ENCODE measurements around the gene MAML3. TPM values are rescaled to one million over a fixed set of nuclear protein-coding genes. Genes with fewer than 3 reads are reported as not detected.
A peak's percentile ranks its signal among the peaks of the same experiment; 100 is the strongest.

Gene MAML3
- total RNA-seq, 2 experiments from 2014 or later = 2.5 to 2.6 TPM

DNA sequence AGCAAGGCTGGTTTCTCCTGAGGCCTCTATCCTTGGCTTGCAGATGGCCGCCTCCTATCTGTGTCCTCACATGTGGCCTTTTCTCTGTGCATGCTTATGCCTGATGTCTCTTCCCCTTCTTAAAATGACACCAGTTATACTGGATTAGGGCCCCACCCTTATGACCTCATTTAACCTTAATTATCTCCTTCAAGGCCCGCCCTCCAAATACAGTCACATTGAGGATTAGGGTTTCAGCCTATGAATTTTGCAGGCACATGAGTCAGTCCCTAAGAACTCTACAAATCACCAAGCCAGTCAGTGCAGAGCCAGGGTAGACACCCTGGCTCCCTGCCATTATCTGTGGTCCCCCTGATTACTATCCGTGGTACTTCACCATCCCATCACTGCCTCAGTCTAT is 51.6 kb downstream of the MAML3 start:
- peaks cover 72% of the 10 kb centered on the region for H3K4me1 Mint-ChIP-seq
- H3K27ac Mint-ChIP-seq = peak overlapping the region; percentile 95
- DNase-seq = no peak
- H3K4me3 Mint-ChIP-seq = no peak overlapping the region
- H3K36me3 Mint-ChIP-seq (ENCODE audit: low read depth) = peaks cover 9% of the 10 kb centered on the region
- H3K27me3 Mint-ChIP-seq = peaks cover 8% of the 10 kb centered on the region
- ChIA-PET POLR2A (interaction anchor here (1.2 to 1.6 kb wide), 2 partner anchors 30 to 48 kb away, joined by 3 to 4 read pairs; no protein-coding TSS in a partner anchor), CTCF (no interaction called here)
- H3K9me3 Mint-ChIP-seq = no peaks in the 10 kb centered on the region

GRCh38 chr4:140100771-140101170 is 53.2 kb downstream of the MAML3 start:
- POLR2A ChIA-PET = interaction anchor here (1.0 kb wide), 1 partner anchor 49 kb away, joined by 3 read pairs; no protein-coding TSS in a partner anchor
- peaks cover 11% of the 10 kb centered on the region for H3K36me3 Mint-ChIP-seq (ENCODE audit: low read depth)
- no peak overlapping the region for H3K4me3 Mint-ChIP-seq
- H3K27ac Mint-ChIP-seq = no peak overlapping the region
- H3K27me3 Mint-ChIP-seq = peaks cover 3% of the 10 kb centered on the region
- peaks cover 84% of the 10 kb centered on the region for H3K4me1 Mint-ChIP-seq
- no peak for DNase-seq
- no peaks in the 10 kb centered on the region for H3K9me3 Mint-ChIP-seq
- CTCF ChIA-PET = no interaction called here

- Mint-ChIP-seq H3K4me1 (peaks cover 90% of the 10 kb centered on the region), H3K4me3 (peak overlapping the region; percentile 14)
These were observed 54.0 kb downstream of the MAML3 start for GRCh38 chr4:140099983-140100382.

GRCh38 chr4:140098455-140099160 is 55.4 kb downstream of the MAML3 start:
- H3K27me3 Mint-ChIP-seq = no peaks in the 10 kb centered on the region
- peaks cover 96% of the 10 kb centered on the region for H3K4me1 Mint-ChIP-seq
- POLR2A ChIA-PET = no interaction called here
- H3K27ac Mint-ChIP-seq = peak overlapping the region; percentile 13
- DNase-seq = no peak
- H3K4me3 Mint-ChIP-seq = no peak overlapping the region
- H3K9me3 Mint-ChIP-seq = no peaks in the 10 kb centered on the region
- CTCF ChIA-PET = interaction anchor here (1.1 kb wide), 1 partner anchor 18 kb away, joined by 4 read pairs; no protein-coding TSS in a partner anchor
- H3K36me3 Mint-ChIP-seq (ENCODE audit: low read depth) = peaks cover 7% of the 10 kb centered on the region

More at GRCh38 chr4:140099983-140100382, 54.0 kb downstream of the MAML3 start:
- H3K36me3 Mint-ChIP-seq (ENCODE audit: low read depth) = peaks cover 8% of the 10 kb centered on the region
- ChIA-PET CTCF (interaction anchor here (1.1 kb wide), 1 partner anchor 17 kb away, joined by 4 read pairs; no protein-coding TSS in a partner anchor), POLR2A (no interaction called here)
- H3K27ac Mint-ChIP-seq = peak overlapping the region; percentile 68
- DNase-seq = peak; percentile 31
- peaks cover 2% of the 10 kb centered on the region for H3K27me3 Mint-ChIP-seq
- H3K9me3 Mint-ChIP-seq = no peaks in the 10 kb centered on the region

DNA sequence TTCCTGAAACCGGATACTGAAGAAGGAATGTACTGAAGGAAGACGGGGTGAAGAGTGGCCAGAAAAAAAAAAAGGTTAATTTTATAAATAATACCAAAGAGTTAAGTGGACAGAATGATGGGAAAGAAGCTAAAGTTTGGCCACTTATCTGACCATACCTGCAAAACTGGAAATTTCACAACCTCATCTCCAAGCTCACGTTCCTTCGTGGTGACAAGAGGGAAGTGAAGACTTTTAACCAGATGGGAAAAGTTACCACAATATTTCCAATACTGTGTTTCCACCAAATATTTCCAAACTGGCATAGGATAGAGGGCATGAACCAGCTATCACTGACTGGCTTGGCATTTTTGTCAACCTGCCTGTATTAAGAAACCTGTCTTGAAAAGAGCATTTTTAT is 56.4 kb downstream of the MAML3 start:
- peaks cover 6% of the 10 kb centered on the region for H3K36me3 Mint-ChIP-seq (ENCODE audit: low read depth)
- CTCF ChIA-PET = interaction anchor here (0.6 kb wide), 1 partner anchor 26 kb away, joined by 3 read pairs; no protein-coding TSS in a partner anchor
- POLR2A ChIA-PET = interaction anchor here (0.8 kb wide), 1 partner anchor 26 kb away, joined by 3 read pairs; no protein-coding TSS in a partner anchor
- no peaks in the 10 kb centered on the region for H3K9me3 Mint-ChIP-seq
- no peak for DNase-seq
- H3K27ac Mint-ChIP-seq = peak overlapping the region; percentile 89
- H3K4me1 Mint-ChIP-seq = peaks cover 94% of the 10 kb centered on the region
- no peak overlapping the region for H3K4me3 Mint-ChIP-seq
- no peaks in the 10 kb centered on the region for H3K27me3 Mint-ChIP-seq

- ChIA-PET POLR2A (interaction anchor here (0.9 kb wide), 1 partner anchor 16 kb away, joined by 3 read pairs; no protein-coding TSS in a partner anchor), CTCF (no interaction called here)
- H3K9me3 Mint-ChIP-seq = no peaks in the 10 kb centered on the region
- no peaks in the 10 kb centered on the region for H3K27me3 Mint-ChIP-seq
- H3K27ac Mint-ChIP-seq = peak overlapping the region; percentile 89
- no peak overlapping the region for H3K4me3 Mint-ChIP-seq
- H3K36me3 Mint-ChIP-seq (ENCODE audit: low read depth) = peaks cover 3% of the 10 kb centered on the region
- H3K4me1 Mint-ChIP-seq = peaks cover 93% of the 10 kb centered on the region
- no peak for DNase-seq
These were observed 57.1 kb downstream of the MAML3 start for GRCh38 chr4:140096921-140097320.

- no peak for DNase-seq
- Mint-ChIP-seq H3K4me1 (peaks cover 92% of the 10 kb centered on the region), H3K36me3 (ENCODE audit: low read depth) (peaks cover 3% of the 10 kb centered on the region), H3K4me3 (peak overlapping the region; percentile 72), H3K9me3 (no peaks in the 10 kb centered on the region), H3K27me3 (no peaks in the 10 kb centered on the region), H3K27ac (peak overlapping the region; percentile 89)
- ChIA-PET CTCF (interaction anchor here (1.0 to 1.7 kb wide), 4 partner anchors 20 to 158 kb away, joined by 3 to 8 read pairs (median 4); no protein-coding TSS in a partner anchor), POLR2A (interaction anchor here (0.7 to 3.3 kb wide), 14 partner anchors 9 to 540 kb away, joined by 3 to 16 read pairs (median 6); partner anchors contain the start of genes MAML3 and SETD7)
These were observed 57.5 kb downstream of the MAML3 start for GRCh38 chr4:140096483-140096861.

- peaks cover 3% of the 10 kb centered on the region for H3K36me3 Mint-ChIP-seq (ENCODE audit: low read depth)
- H3K4me3 Mint-ChIP-seq = peak overlapping the region; percentile 72
- POLR2A ChIA-PET = interaction anchor here (0.6 to 3.3 kb wide), 19 partner anchors 9 to 539 kb away, joined by 3 to 16 read pairs (median 5); partner anchors contain the start of genes MAML3, SCOC and SETD7
- CTCF ChIA-PET = interaction anchor here (0.6 to 1.7 kb wide), 6 partner anchors 9 to 158 kb away, joined by 3 to 8 read pairs (median 3); no protein-coding TSS in a partner anchor
- peak; percentile 72 for DNase-seq
- H3K9me3 Mint-ChIP-seq = no peaks in the 10 kb centered on the region
- H3K27ac Mint-ChIP-seq = peak overlapping the region; percentile 89
- no peaks in the 10 kb centered on the region for H3K27me3 Mint-ChIP-seq
- peaks cover 92% of the 10 kb centered on the region for H3K4me1 Mint-ChIP-seq
These were observed 58.1 kb downstream of the MAML3 start for GRCh38 chr4:140095694-140096482.

DNA sequence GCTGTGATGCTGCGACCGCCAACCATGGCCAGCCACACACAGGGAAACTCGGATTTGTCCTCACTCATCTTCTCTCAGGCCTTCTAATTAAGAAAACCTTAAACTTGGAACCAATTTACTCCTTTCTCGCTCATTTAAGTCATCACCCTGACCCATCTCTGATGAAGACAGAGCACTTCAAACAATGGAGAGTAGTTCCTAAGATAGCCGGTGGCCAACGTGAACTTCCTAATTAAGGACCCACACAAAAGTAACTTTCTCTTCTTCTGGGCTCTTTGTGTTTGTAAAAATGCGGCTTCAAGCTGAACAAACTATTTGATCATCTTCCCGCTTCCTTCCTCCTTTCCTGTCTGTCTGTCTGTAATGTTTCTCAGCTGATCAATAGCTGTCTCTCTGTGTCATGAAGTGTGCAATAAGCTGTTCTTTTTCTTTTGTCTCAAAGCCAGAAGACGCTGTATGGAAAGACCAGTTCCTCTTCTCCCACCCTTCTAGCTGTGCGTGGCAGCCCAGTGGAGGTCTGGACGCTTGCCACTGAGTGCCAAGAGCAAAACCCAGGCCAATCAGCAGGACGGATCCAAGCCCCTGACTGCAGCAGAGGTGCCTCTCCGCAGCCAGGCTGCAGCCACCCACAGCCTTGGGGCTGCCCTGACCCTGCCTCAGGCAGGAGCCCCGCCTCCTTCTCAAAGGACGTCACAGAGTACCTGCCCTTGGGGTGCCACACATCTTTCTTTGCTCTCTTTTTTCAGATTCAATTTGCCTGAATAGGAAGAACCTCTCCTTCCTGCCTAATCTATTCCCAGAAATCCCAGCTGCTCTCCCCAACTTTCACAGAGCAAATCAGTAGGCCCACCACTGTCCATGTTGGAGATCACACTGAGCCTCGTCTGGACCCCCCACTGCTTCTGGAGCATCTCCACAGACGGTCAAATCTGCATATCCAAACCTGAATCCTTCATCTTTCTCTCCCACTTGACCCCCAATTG is 59.3 kb downstream of the MAML3 start:
- Mint-ChIP-seq H3K36me3 (ENCODE audit: low read depth) (peaks cover 3% of the 10 kb centered on the region), H3K9me3 (no peaks in the 10 kb centered on the region), H3K27ac (peak overlapping the region; percentile 89), H3K27me3 (no peaks in the 10 kb centered on the region), H3K4me3 (peak overlapping the region; percentile 72), H3K4me1 (peaks cover 85% of the 10 kb centered on the region)
- POLR2A ChIA-PET = interaction anchor here (0.6 to 3.3 kb wide), 13 partner anchors 9 to 538 kb away, joined by 3 to 16 read pairs (median 5); partner anchors contain the start of genes SCOC and SETD7
- CTCF ChIA-PET = interaction anchor here (0.6 to 1.8 kb wide), 4 partner anchors 9 to 159 kb away, joined by 3 to 8 read pairs (median 6); no protein-coding TSS in a partner anchor
- peak; percentile 57 for DNase-seq

DNA sequence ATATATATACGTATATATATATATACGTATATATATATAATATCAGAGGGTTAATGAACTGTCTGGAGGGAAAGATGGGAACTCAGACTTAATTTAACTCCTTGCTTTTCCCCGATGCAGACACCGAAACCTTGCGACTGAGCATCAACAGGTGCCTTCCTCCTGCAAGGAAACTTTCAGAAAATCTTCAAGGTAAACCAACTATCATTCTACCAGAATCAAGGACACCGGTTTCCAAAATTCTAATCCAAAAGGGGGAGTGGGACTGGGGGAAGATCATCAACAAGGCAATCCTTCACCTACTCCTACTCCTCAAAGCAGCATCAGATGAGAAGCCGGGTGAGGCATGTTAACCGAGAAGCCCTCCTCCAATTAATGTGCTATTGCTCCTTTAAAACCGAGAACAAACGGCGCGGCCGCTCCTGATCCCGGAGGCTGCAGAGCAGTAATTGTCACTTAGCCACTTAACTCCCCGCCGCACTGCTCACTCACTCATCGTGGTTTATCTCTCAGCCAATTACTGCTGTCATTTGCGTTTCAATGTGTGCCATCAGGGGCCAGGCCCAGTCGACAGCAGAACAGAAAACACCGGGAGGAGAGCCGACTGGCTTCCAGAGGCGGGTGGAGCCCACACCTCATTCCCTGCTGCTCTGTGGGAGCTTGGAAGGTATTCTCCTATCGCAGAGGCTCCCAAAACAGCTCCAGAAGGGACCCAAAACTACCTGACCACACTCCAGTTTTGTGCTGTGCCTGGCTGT is 61.7 kb downstream of the MAML3 start:
- Mint-ChIP-seq H3K4me3 (no peak overlapping the region), H3K9me3 (no peaks in the 10 kb centered on the region), H3K4me1 (peaks cover 65% of the 10 kb centered on the region), H3K27ac (no peak overlapping the region), H3K27me3 (peaks cover 2% of the 10 kb centered on the region), H3K36me3 (ENCODE audit: low read depth) (peaks cover 2% of the 10 kb centered on the region)
- ChIA-PET CTCF (interaction anchor here (1.0 kb wide), 1 partner anchor 17 kb away, joined by 4 read pairs; no protein-coding TSS in a partner anchor), POLR2A (no interaction called here)
- DNase-seq = no peak

- peaks cover 55% of the 10 kb centered on the region for H3K4me1 Mint-ChIP-seq
- H3K4me3 Mint-ChIP-seq = no peak overlapping the region
- CTCF ChIA-PET = interaction anchor here (1.0 kb wide), 1 partner anchor 16 kb away, joined by 4 read pairs; no protein-coding TSS in a partner anchor
These were observed 62.7 kb downstream of the MAML3 start for GRCh38 chr4:140091305-140091704.

More at GRCh38 chr4:140091305-140091704, 62.7 kb downstream of the MAML3 start:
- Mint-ChIP-seq H3K36me3 (ENCODE audit: low read depth) (no peaks in the 10 kb centered on the region), H3K27ac (no peak overlapping the region), H3K27me3 (peaks cover 3% of the 10 kb centered on the region), H3K9me3 (no peaks in the 10 kb centered on the region)
- POLR2A ChIA-PET = no interaction called here
- no peak for DNase-seq

All from activated CD4-positive, alpha-beta memory T cell treated with anti-CD3 and anti-CD28 coated beads, Interleukin-2, amount 10 ng/mL, durations not matched to agents 7 days and 5 days (primary cell).